ENCODE data around the gene LPP.

The LPP gene

GRCh38 chr3:188884299-188885043 lies 730.5 kb downstream of the LPP start:
- Histone ChIP-seq H3K27me3 (replicated peaks; ENCODE audit: control insufficient read depth, insufficient read depth, low read length) (no peaks in the 10 kb centered on the region), H3K9me3 (ENCODE audit: control insufficient read depth, low read length) (no peaks in the 10 kb centered on the region), H3K9ac (ENCODE audit: low read length) (no peak overlapping the region), H3K4me1 (ENCODE audit: control insufficient read depth, insufficient read depth, low read length) (peaks cover 32% of the 10 kb centered on the region), H3K36me3 (ENCODE audit: control insufficient read depth, insufficient read depth, low read length, severe bottlenecking) (no peaks in the 10 kb centered on the region), H3K4me3 (ENCODE audit: low read length) (no peak overlapping the region)
- DNase-seq (ENCODE audit: low read depth), result no peak

DNA sequence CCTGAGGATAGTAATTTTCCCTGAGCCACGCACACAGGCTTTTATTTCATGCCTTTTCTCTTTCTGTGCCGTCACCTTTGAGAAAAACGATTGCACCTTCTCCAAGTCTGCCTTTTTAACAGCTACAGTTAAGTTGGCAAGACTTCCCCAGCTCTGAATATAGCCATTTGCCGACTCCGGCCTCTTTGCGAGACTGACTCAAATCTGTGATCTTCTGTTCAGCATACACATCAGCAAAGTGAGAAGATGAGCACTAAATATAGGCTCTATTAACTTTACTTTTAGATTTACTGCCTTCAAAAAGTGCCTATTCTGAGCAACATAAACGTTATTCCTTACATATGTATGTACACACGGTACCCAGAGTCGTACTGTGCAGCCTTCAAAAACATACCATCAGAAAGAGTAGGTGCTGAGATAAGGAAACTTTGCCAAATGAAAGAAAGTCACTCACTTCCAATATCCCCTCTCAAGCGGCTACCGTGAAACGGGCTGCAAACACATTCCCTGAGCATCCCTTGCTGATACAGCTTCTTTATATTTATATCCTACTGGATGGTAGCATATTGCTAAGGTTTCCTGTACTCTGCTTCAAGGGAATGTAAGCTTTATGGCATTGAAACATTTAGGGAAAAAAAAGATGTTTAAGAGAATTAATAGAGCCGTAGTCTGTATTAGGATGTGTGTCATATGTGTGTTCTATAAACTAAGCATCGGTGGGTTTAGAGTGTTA lies 734.5 kb downstream of the LPP start:
- no peaks in the 10 kb centered on the region for H3K36me3 ChIP-seq (ENCODE audit: control insufficient read depth, insufficient read depth, low read length, severe bottlenecking)
- no peaks in the 10 kb centered on the region for H3K27me3 ChIP-seq (replicated peaks; ENCODE audit: control insufficient read depth, insufficient read depth, low read length)
- no peaks in the 10 kb centered on the region for H3K9me3 ChIP-seq (ENCODE audit: control insufficient read depth, low read length)
- H3K4me3 ChIP-seq (ENCODE audit: low read length), result no peak overlapping the region
- H3K4me1 ChIP-seq (ENCODE audit: control insufficient read depth, insufficient read depth, low read length), result peaks cover 13% of the 10 kb centered on the region
- no peak overlapping the region for H3K9ac ChIP-seq (ENCODE audit: low read length)
- no peak for DNase-seq (ENCODE audit: low read depth)

DNA sequence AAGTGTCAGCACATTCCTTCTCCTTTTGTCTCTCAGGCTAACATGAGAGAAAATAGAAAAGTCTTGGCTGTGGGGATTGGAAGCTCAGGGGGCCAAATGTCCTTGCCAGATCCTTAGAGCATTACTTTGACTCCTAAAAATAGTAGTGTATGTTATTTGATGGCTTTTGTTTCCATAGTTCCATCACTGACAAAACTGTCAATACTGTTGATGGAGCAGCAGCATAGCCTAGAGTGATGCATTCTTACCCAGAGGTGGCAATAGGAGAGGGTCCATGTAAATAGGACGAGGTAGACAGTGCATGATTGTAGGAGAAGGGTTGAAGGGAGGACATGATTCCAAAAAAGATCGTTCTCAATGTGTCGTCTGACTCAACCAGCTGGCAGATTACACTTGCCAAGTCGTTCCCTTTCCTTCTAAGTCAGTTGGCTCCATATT lies 735.1 kb downstream of the LPP start:
- no peaks in the 10 kb centered on the region for H3K27me3 ChIP-seq (replicated peaks; ENCODE audit: control insufficient read depth, insufficient read depth, low read length)
- no peak overlapping the region for H3K9ac ChIP-seq (ENCODE audit: low read length)
- DNase-seq (ENCODE audit: low read depth), result no peak
- H3K36me3 ChIP-seq (ENCODE audit: control insufficient read depth, insufficient read depth, low read length, severe bottlenecking), result no peaks in the 10 kb centered on the region
- H3K9me3 ChIP-seq (ENCODE audit: control insufficient read depth, low read length), result no peaks in the 10 kb centered on the region
- H3K4me1 ChIP-seq (ENCODE audit: control insufficient read depth, insufficient read depth, low read length), result peaks cover 13% of the 10 kb centered on the region
- H3K4me3 ChIP-seq (ENCODE audit: low read length), result no peak overlapping the region

DNA sequence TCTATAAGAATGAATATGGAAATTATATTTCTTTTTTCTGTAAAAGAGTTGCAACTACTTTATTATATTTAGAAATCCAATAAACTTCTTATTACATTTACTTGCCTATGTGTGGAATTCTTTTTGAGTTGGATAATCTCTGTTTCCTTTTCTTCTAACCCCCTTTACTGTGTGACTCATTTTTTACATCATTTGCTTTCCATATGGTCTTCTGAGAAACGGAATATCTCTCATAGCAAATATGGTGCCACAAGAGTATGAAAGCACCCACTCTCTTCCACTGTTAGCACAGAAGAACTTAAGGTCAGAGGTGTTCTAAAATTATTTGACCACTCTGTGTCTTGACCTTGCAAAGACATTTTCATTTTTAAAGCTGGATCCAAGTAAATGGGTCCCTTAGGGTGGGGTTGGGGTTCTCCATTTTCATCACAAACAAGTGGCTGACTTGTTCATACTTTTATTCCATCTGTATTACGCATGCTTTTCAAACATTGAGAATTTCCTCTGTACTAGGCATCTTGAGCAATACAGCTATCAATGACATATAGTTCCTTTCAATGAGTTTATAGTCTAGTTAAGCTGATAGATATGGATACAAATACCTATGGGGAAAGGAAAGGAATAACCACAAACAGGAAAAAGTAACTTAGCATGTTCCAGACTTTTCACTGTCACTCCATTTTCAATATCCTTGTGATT lies 736.8 kb downstream of the LPP start:
- Histone ChIP-seq H3K4me3 (ENCODE audit: low read length) (no peak overlapping the region), H3K9me3 (ENCODE audit: control insufficient read depth, low read length) (no peaks in the 10 kb centered on the region), H3K27me3 (replicated peaks; ENCODE audit: control insufficient read depth, insufficient read depth, low read length) (no peaks in the 10 kb centered on the region), H3K4me1 (ENCODE audit: control insufficient read depth, insufficient read depth, low read length) (peaks cover 13% of the 10 kb centered on the region), H3K36me3 (ENCODE audit: control insufficient read depth, insufficient read depth, low read length, severe bottlenecking) (no peaks in the 10 kb centered on the region), H3K9ac (ENCODE audit: low read length) (no peak overlapping the region)
- peak; percentile 67 for DNase-seq (ENCODE audit: low read depth)

- Histone ChIP-seq H3K27me3 (replicated peaks; ENCODE audit: control insufficient read depth, insufficient read depth, low read length) (no peaks in the 10 kb centered on the region), H3K9ac (ENCODE audit: low read length) (peak overlapping the region; percentile 20), H3K4me3 (ENCODE audit: low read length) (no peak overlapping the region), H3K9me3 (ENCODE audit: control insufficient read depth, low read length) (no peaks in the 10 kb centered on the region), H3K4me1 (ENCODE audit: control insufficient read depth, insufficient read depth, low read length) (peaks cover 32% of the 10 kb centered on the region), H3K36me3 (ENCODE audit: control insufficient read depth, insufficient read depth, low read length, severe bottlenecking) (no peaks in the 10 kb centered on the region)
- no peak for DNase-seq (ENCODE audit: low read depth)
Measured at GRCh38 chr3:188899881-188900280, 745.9 kb downstream of the LPP start.

DNA sequence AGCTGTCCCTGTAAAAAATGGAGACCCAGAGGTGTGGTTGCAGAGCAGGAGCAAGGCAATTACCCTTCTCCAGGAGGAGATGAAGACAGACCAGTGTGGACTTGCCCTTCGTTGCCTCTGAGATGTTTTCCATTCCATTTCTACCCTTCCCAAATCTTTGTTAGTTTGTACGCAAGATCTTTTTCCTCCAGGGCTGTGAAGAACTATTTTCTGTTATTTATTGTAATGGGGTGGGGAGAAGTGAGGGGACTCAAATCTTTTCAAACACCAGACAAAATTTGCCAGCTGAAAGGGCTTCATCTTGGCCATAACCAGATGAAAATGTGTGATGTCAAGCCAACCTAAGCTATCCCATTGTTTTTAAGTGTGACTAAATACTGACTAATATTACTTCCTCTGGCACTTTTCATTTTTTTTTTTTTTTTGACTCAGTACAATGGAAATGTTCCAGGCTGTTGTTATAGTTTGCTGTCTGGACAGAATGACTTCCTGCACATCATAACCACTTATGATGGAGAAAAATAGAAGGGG lies 746.5 kb downstream of the LPP start:
- H3K36me3 ChIP-seq (ENCODE audit: control insufficient read depth, insufficient read depth, low read length, severe bottlenecking), result no peaks in the 10 kb centered on the region
- no peaks in the 10 kb centered on the region for H3K27me3 ChIP-seq (replicated peaks; ENCODE audit: control insufficient read depth, insufficient read depth, low read length)
- peak overlapping the region; percentile 75 for H3K9ac ChIP-seq (ENCODE audit: low read length)
- peak overlapping the region; percentile 62 for H3K4me3 ChIP-seq (ENCODE audit: low read length)
- no peaks in the 10 kb centered on the region for H3K9me3 ChIP-seq (ENCODE audit: control insufficient read depth, low read length)
- DNase-seq (ENCODE audit: low read depth), result peak; percentile 54
- H3K4me1 ChIP-seq (ENCODE audit: control insufficient read depth, insufficient read depth, low read length), result peaks cover 32% of the 10 kb centered on the region

- Histone ChIP-seq H3K9me3 (ENCODE audit: control insufficient read depth, low read length) (no peaks in the 10 kb centered on the region), H3K9ac (ENCODE audit: low read length) (peak overlapping the region; percentile 75), H3K4me3 (ENCODE audit: low read length) (peak overlapping the region; percentile 62), H3K27me3 (replicated peaks; ENCODE audit: control insufficient read depth, insufficient read depth, low read length) (no peaks in the 10 kb centered on the region), H3K36me3 (ENCODE audit: control insufficient read depth, insufficient read depth, low read length, severe bottlenecking) (no peaks in the 10 kb centered on the region), H3K4me1 (ENCODE audit: control insufficient read depth, insufficient read depth, low read length) (peaks cover 32% of the 10 kb centered on the region)
- peak; percentile 5 for DNase-seq (ENCODE audit: low read depth)
Measured at GRCh38 chr3:188901126-188901525, 747.2 kb downstream of the LPP start.

DNA sequence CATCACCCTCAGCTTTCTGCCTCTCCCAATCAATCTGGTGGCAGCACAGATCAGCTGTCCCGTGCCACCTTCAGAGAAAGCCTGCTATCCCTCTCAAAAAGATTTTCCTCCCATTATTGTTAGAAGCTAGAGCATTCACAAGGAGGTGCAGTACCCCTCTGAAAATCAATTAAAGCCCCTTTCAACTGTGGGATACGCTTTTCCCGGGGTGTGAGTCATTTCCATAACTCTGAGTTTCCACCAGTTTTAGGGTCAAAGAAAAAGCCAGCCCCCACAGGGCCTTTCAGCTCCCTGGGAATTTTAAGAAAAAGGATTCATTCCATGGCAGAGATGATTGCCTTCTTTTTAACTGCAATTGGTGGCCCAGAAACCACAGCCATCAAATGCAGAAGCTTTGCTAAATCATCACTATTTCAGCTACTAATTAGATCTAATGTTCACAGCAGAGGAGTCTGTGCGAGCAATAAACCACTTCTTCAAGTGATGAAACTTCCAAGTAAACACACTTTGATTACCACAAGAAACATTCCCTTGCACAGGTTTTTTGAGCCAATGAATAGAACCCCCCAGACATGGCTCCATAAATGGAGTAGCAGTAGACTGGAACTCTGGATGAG lies 747.8 kb downstream of the LPP start:
- peak overlapping the region; percentile 75 for H3K9ac ChIP-seq (ENCODE audit: low read length)
- no peaks in the 10 kb centered on the region for H3K36me3 ChIP-seq (ENCODE audit: control insufficient read depth, insufficient read depth, low read length, severe bottlenecking)
- no peaks in the 10 kb centered on the region for H3K9me3 ChIP-seq (ENCODE audit: control insufficient read depth, low read length)
- H3K4me1 ChIP-seq (ENCODE audit: control insufficient read depth, insufficient read depth, low read length), result peaks cover 32% of the 10 kb centered on the region
- peak overlapping the region; percentile 62 for H3K4me3 ChIP-seq (ENCODE audit: low read length)
- no peaks in the 10 kb centered on the region for H3K27me3 ChIP-seq (replicated peaks; ENCODE audit: control insufficient read depth, insufficient read depth, low read length)
- no peak for DNase-seq (ENCODE audit: low read depth)

DNA sequence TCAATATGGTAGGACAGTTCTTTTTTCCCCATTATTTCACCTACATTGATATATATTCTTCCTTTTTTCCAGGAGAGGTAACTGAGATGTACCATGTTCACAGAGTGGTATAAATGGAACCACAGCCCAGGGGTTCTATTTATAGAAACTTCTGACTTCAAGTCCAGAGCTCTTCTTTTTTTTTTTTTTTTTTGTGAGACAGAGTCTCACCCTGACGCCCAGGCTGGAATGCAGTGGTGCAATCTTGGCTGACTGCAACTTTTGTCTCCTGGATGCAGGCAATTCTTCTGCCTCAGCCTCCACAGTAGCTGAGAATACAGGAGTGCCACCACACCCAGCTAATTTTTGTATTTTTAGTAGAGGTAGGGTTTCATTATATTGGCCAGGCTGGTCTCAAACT lies 750.7 kb downstream of the LPP start:
- Histone ChIP-seq H3K9me3 (ENCODE audit: control insufficient read depth, low read length) (no peaks in the 10 kb centered on the region), H3K36me3 (ENCODE audit: control insufficient read depth, insufficient read depth, low read length, severe bottlenecking) (no peaks in the 10 kb centered on the region), H3K9ac (ENCODE audit: low read length) (no peak overlapping the region), H3K27me3 (replicated peaks; ENCODE audit: control insufficient read depth, insufficient read depth, low read length) (no peaks in the 10 kb centered on the region), H3K4me1 (ENCODE audit: control insufficient read depth, insufficient read depth, low read length) (peaks cover 32% of the 10 kb centered on the region), H3K4me3 (ENCODE audit: low read length) (no peak overlapping the region)
- DNase-seq (ENCODE audit: low read depth), result peak; percentile 33

DNA sequence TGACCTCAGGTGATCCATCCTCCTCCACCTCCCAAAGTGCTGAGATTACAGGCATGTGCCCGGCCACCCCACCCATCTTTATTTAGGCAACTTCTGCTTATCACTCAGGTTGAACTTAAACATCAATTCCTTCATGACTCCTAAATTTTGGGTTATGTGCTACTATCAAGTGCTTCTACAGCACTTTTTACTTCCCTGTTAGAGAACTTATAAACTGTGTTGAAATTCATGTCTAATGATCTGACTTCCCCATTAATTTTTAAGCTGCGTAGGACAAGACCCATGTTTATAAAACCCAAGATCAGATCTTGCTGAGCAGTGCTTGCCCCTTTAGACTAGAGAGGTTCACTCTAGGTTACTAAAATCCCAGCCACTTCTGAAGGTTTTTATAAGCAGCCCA lies 751.6 kb downstream of the LPP start:
- Histone ChIP-seq H3K4me1 (ENCODE audit: control insufficient read depth, insufficient read depth, low read length) (peaks cover 25% of the 10 kb centered on the region), H3K27me3 (replicated peaks; ENCODE audit: control insufficient read depth, insufficient read depth, low read length) (no peaks in the 10 kb centered on the region), H3K36me3 (ENCODE audit: control insufficient read depth, insufficient read depth, low read length, severe bottlenecking) (no peaks in the 10 kb centered on the region), H3K9me3 (ENCODE audit: control insufficient read depth, low read length) (no peaks in the 10 kb centered on the region), H3K4me3 (ENCODE audit: low read length) (no peak overlapping the region), H3K9ac (ENCODE audit: low read length) (no peak overlapping the region)
- DNase-seq (ENCODE audit: low read depth), result no peak

DNA sequence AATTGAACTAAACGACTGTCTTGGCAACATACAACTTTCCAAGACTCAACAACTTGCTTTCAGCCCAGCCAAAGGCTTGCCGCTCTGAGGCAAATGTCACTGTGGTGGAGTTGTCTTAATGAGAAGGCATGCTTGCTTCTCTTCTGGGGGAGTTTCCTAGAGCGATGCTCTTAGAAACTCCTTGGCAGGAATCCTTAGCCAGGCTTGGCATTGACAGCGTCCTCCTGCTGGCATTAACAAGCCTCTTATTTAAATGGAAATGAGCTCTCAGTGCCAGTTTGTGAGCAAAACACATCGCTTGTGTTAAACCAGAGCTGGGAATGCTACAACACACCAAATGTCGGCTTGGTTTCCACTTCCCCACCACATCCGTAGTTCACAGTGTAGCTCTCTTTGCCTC lies 752.3 kb downstream of the LPP start:
- Histone ChIP-seq H3K4me1 (ENCODE audit: control insufficient read depth, insufficient read depth, low read length) (peaks cover 25% of the 10 kb centered on the region), H3K9me3 (ENCODE audit: control insufficient read depth, low read length) (no peaks in the 10 kb centered on the region), H3K27me3 (replicated peaks; ENCODE audit: control insufficient read depth, insufficient read depth, low read length) (no peaks in the 10 kb centered on the region), H3K36me3 (ENCODE audit: control insufficient read depth, insufficient read depth, low read length, severe bottlenecking) (no peaks in the 10 kb centered on the region), H3K4me3 (ENCODE audit: low read length) (no peak overlapping the region), H3K9ac (ENCODE audit: low read length) (no peak overlapping the region)
- DNase-seq (ENCODE audit: low read depth), result no peak
